Brain microvascular endothelial cell (primary cell): ENCODE results near the gene KRTAP1-1.

Experiments used
- DNase-seq: peaks from one replicate; pipeline ENCODE4 v3.0.0-alpha.2; 2020
- H3K27ac ChIP-seq: fragments of 250-450 bp; sonication (Bioruptor Pico); 2 replicates; pipeline ENCODE4 v1.5.1; 2020; ENCODE audit warnings: mild to moderate bottlenecking, moderate library complexity
- H3K27me3 ChIP-seq: fragments of 250-450 bp; sonication (Bioruptor Pico); replicated peaks from 2 replicates; pipeline ENCODE4 v1.5.1; 2020; ENCODE audit warnings: mild to moderate bottlenecking
- H3K36me3 ChIP-seq: fragments of 250-450 bp; sonication (Bioruptor Pico); replicated peaks from 2 replicates; pipeline ENCODE4 v1.5.1; 2020; ENCODE audit warnings: mild to moderate bottlenecking
- H3K4me3 ChIP-seq: 2 replicates; pipeline ENCODE4 v1.5.1; 2011; ENCODE audit warnings: low read depth, mild to moderate bottlenecking, control low read depth, low read length, moderate library complexity
- CTCF ChIP-seq: IDR thresholded peaks from 2 replicates; pipeline ENCODE4 v1.5.1; 2011; ENCODE audit warnings: low read depth, mild to moderate bottlenecking, moderate library complexity, low read length, control low read depth, inconsistent platforms; ENCODE audit errors: missing control alignments
- in situ Hi-C: cut with HindIII; loops from 2 replicates; pipeline ENCODE4 v1.10.0; 2017; ENCODE audit warnings: low sequenced_read_pairs, low pct_ligation_motif_present

KRTAP1-1 gene

GRCh38 chr17:41019415-41019814 is 21.8 kb downstream of the KRTAP1-1 start:
- no peak for TF ChIP-seq CTCF
- DNase-seq: no peak
- no peak overlapping the region for H3K27ac ChIP-seq
- no peak overlapping the region for H3K4me3 ChIP-seq
- no peaks in the 10 kb centered on the region for H3K27me3 ChIP-seq
- H3K36me3 ChIP-seq: no peaks in the 10 kb centered on the region
- in situ Hi-C loops: no loop called here

- TF ChIP-seq CTCF: no peak
- in situ Hi-C loops: no loop called here
- Histone ChIP-seq H3K27ac (no peak overlapping the region), H3K36me3 (no peaks in the 10 kb centered on the region), H3K27me3 (no peaks in the 10 kb centered on the region), H3K4me3 (no peak overlapping the region)
- no peak for DNase-seq
These were observed 22.7 kb downstream of the KRTAP1-1 start for GRCh38 chr17:41018541-41018940.

GRCh38 chr17:41016578-41017215 is 24.6 kb downstream of the KRTAP1-1 start:
- Histone ChIP-seq H3K36me3 (no peaks in the 10 kb centered on the region), H3K27me3 (no peaks in the 10 kb centered on the region), H3K4me3 (no peak overlapping the region), H3K27ac (no peak overlapping the region)
- in situ Hi-C loops: no loop called here
- DNase-seq: no peak
- TF ChIP-seq CTCF: no peak

GRCh38 chr17:41015454-41015853 is 25.8 kb downstream of the KRTAP1-1 start:
- DNase-seq: no peak
- no peaks in the 10 kb centered on the region for H3K27me3 ChIP-seq
- no peak overlapping the region for H3K27ac ChIP-seq
- H3K36me3 ChIP-seq: no peaks in the 10 kb centered on the region
- in situ Hi-C loops: no loop called here
- no peak for TF ChIP-seq CTCF
- no peak overlapping the region for H3K4me3 ChIP-seq

- no peak for DNase-seq
- Histone ChIP-seq H3K27ac (no peak overlapping the region), H3K4me3 (no peak overlapping the region), H3K36me3 (no peaks in the 10 kb centered on the region), H3K27me3 (no peaks in the 10 kb centered on the region)
- in situ Hi-C loops: no loop called here
- TF ChIP-seq CTCF: no peak
These were observed 27.6 kb downstream of the KRTAP1-1 start for GRCh38 chr17:41013606-41014005.

GRCh38 chr17:41013181-41013580 is 28.1 kb downstream of the KRTAP1-1 start:
- no peak for TF ChIP-seq CTCF
- in situ Hi-C loops: no loop called here
- no peak overlapping the region for H3K4me3 ChIP-seq
- H3K27ac ChIP-seq: no peak overlapping the region
- H3K36me3 ChIP-seq: no peaks in the 10 kb centered on the region
- no peaks in the 10 kb centered on the region for H3K27me3 ChIP-seq
- DNase-seq: no peak
